ENCODE measurements around the gene MAPRE2.

MAPRE2 gene

DNA sequence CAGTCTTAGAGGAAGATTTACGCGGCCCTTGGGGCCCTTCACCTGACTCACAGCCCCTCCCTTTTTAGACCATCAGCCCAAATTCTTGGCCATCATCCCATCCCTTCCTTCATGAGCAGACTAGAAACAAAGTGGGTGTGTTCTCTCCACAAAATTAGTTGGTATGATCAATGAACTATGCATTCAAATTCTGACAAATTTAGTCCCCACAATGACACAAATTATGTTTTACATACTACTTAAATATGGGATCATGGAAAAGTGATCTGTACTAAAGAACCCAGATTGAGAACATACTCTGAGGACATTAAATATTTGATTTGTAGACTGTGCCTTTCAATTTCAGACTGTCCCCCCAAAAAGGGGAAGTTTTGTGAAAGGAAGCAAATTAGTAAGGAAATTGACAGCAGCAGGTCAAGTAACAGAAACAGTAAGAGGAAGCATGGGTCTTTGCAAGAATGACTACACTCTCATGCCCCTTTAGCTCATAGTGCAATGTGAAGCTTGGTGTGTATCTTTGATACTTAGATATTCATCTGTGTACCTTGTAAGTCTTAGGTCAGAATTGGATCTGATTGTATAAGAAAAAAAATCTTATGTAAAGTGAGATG lies 2.2 kb upstream of the MAPRE2 start:
- DNase-seq = peak; percentile 9

DNA sequence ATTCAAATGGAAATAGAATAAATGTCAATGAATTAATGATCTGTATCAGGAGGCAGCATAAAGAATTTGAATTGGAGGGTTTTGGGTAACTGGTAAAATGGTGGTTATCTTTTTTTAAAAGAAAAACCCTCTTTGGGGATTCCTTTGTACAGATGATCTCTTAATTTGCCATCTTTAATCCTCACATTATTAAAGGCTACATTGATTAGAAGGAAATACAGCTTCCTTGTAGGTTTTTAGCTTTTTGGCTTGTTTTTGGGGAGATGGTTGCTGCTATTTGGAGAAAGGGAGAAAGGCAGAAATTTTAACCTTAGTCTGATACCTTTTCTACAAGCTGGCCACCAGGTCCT lies 600 bp upstream of the MAPRE2 start:
- DNase-seq = no peak

DNA sequence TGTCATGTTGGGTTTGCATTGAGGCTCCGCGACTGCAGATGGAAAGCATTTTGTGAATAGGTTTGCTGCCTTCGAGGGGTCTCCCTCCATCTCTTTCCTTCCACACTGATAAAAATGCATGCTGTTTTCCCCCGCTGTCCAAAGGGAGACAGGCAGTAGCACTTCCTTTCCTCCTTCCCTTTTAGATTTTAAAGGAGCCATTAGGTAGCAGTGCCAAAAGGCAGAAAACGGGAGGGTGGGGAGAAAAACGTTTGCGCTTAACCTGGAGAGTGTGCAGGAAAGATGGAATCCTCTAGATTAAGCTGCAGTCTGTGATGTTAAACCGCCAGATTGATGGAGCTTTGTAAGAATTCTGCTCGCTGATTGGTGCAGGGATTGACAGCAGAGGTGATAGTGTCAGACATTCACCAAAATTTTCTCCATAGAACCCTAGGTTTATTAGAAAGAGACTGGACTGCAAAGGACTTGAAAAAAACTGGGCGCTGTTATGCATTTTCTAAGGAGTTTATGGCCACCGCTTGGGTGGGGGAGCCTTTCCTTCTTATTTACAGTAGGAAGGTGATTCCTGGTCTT lies 688 bp downstream of the MAPRE2 start:
- DNase-seq = no peak

DNA sequence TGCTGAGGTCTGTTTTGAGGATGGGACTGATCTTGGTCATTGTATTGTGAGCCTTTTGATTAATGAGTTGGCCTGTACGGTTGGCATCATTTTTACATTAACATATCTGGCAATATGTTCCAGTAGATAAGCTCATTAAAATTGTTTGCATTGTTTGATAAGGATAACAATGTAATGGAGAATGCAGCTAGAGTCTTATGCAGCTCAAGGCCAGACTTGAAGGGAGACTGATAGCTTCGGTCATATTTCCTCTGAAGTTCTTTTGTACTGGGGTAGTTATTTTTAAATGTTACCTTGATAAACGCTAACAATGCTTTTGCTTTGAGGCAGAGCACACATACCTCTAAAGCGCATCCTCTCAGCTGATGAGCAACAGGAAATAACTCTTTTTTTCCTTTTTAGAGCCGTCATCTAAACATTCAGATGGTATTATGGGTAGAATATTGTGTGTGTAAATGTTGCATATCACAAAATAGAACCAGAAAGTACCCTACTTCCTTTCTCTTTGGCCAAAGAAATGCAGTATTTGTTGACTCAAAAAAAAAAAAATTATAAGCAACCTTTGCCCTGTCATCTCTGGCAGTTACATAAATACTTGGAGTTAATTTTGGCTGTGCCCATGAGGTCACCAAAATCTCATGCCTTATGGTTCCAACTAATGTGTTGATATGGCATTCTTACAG lies 1.3 kb downstream of the MAPRE2 start:
- peak; percentile 90 for DNase-seq

DNA sequence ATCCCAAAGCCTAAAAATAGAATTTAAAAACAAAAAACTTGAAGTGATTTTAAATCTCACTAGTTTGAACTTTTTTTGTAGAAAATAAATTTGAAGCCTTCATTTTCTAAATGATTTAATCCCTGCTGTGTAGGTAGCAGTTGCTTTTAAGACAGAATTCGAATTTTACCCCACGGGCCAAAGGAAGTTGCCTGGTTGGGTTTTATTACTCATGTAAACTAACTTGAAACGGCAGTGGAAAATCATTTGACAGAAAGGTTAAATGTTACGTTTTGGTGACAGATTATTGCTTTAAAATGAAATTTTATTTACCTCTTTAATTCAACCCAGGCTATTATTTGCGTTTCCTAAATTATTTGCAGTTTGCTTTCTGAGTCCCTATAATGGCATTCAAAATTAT lies 2.0 kb downstream of the MAPRE2 start:
- DNase-seq = no peak

- DNase-seq = no peak
Measured at GRCh38 chr18:35045121-35045520, 3.9 kb downstream of the MAPRE2 start.

DNA sequence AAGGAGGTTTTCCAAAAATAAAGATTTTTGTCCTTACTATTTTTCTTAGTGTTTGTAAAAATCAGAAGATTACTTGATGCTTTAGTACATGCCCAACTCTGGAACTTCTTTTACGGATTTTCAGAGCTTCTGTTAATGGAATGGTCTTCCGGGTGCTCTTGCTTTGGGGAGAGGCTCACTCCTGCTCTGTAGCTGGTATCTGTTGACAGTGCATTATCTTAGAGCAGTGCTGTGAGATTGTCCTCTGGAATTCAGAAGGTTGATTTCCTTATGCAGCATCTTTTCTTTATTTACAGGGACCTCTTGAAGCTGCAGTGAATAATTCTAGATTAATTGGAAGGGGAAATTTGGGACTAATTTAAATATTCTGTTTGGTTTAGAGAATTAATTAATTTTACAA lies 4.6 kb downstream of the MAPRE2 start:
- DNase-seq = peak; percentile 41

DNA sequence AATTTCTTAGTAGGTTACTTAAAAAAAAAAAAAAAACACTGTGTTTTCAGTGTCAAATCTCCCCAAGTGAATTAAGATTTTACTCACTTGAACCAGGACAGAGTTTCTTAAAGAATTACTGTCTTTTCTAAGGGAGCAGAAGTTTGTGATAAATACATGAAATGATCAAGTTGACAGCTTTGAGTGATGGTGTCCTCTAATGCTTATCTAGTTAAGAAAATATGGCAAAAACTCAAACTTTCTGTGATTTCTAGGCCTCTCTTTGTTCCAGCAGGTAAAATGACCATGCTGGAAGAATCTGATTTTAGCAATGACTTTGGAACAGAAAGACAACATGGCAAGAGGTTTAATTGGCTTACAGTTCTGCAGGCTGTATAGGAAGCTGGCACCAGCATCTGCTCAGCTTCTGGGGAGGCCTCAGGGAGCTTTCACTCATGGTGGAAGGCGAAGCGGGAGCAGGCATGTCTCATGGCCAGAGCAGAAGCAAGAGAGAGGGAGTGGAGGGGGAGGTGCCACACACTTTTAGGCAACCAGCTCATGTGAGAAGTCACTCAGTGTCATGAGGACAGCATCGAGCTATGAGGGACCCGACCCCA lies 6.6 kb downstream of the MAPRE2 start:
- DNase-seq = no peak

DNA sequence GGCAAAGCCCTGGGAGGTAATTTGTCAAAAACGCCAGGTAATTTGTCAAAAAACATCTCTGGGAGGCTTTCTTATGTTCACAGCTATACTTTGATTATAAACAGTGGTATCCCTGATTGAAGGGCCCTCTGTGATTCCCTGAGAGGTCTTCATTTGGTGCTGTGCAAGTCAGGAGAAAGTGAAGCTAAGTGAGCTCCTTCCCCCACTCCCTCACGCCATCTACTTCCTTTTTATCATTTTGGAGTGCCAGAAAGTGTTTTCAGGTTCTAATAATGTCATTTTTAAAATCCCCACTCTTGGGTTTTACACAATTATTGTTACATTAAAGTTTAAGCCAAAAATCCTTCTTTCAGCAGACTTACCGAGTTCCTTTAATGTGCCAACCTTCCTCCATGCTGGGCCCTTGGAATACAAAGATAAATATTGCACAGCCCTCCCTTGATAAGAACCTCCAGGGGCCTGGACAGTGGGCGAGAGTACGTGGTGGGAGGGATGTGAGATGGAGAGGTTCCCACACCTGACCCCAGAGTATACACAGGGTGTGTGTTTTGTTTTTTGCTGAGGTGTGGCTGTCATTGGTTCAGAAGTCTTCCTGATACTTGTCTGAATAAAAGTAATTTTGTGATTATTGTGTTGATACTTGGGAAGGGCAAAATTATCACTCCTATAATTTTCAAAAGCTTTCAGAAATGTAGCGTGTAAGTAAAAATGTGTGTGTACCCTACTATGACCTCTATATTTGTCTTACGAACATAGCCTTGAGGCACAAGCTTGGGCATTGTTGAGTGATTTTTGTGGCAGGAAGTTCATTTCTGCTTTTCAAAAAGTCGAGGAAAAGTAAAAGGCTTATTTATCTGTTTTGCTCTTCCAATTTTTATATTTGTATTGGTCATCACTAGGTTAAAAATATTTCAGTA lies 8.2 kb downstream of the MAPRE2 start:
- DNase-seq = no peak

GRCh38 chr18:35050028-35050546 lies 8.9 kb downstream of the MAPRE2 start:
- no peak for DNase-seq

GRCh38 chr18:35050705-35051195 lies 9.5 kb downstream of the MAPRE2 start:
- DNase-seq = no peak

DNA sequence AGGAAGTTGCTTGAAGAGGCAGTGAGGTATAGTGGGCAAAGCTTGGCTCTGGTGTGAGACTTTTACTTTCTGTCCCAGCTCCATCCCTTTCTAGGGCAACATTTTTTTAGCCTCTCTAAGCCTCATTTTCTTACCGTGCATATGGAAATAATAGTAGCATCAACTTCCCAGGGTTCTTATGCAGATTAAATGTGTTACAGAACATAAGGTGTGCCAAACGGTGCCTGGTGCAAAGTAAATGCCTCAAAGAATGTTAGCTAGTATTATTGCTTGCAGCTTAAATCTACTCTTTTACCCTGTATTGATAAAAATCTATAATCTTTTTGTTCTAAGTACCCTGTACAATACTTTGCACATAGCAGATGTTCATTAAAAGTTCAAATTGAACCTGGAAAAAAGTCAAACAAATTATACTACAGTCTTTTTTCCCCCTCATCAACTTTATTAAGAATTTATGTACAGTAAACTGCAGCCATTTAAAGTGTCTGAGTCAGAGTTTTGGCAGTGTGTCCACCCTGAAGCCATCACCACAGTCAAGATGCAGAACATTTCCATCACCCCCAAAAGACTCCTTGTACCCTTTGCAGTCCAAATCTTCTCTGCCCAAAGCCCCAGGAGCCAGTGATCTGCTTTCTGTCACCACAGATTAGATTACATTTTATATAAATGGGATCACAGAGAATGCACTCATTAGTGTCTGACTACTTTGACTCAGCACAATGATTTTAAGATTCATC lies 10.6 kb downstream of the MAPRE2 start:
- DNase-seq = peak; percentile 44

- DNase-seq = no peak
Measured at GRCh38 chr18:35054401-35054800, 13.2 kb downstream of the MAPRE2 start.

DNA sequence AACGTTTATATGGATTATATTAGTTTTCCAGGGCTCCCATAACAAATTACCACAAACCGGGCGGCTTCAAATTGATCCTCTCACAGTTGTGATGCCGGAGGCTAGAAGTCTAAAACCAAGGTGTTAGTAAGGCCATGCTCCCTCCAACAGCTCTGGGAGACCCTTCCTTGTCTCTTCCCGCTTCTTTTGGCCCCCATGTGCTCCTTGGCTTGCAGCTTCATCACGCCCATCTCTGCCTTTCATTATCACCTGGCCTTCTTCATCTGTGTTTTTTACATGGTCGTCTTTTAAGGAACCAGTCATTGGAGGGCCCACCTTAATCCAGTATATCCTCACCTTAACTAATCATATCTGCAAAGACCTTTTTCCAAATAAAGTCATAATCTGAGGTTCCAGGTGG lies 13.9 kb downstream of the MAPRE2 start:
- no peak for DNase-seq

DNA sequence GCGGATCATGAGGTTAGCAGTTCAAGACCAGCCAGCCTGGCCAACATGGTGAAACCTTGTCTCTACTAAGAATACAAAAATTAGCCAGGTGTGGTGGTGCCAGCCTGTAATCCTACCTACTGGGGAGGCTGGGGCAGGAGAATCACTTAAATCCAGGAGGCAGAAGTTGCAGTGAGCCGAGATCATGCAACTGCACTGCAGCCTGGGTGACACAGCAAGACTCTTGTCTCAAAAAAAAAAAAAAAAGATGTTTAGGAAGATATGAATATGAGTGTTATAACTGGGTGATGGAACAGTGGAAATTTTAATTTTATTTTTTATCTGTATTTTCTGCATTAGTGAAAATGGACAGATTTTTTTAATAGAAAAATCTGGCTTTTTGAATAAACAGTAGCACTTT lies 14.5 kb downstream of the MAPRE2 start:
- no peak for DNase-seq

DNA sequence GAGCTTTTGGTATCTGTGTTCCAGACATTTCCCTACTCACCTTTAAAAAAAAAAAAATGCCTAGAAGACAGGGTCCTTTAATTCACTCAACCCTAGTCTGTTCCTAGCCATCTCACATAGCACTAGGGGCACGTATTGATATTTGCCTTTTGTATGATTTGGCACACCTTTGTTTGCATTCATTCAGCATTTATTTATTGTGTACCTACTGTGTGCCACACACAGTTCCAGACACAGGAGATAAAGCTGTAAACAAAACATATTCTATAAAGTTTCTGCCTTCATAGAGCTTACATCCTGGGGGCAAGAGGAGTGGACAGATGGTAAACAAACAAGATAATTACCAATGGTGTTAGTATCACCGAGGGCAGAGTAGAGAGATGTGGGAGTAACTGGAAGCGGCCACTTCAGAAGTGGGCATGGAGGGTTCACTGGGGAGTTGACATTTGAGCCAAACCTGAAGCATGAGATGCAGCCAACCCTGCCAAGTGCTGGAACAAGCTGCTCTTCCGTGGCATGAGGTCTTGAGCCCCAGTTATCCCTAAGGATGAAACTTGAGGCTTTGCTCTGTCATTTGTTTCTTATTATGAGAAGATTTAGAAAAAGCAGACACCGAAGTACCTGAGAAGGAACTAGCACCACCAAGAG lies 18.2 kb downstream of the MAPRE2 start:
- no peak for DNase-seq

DNA sequence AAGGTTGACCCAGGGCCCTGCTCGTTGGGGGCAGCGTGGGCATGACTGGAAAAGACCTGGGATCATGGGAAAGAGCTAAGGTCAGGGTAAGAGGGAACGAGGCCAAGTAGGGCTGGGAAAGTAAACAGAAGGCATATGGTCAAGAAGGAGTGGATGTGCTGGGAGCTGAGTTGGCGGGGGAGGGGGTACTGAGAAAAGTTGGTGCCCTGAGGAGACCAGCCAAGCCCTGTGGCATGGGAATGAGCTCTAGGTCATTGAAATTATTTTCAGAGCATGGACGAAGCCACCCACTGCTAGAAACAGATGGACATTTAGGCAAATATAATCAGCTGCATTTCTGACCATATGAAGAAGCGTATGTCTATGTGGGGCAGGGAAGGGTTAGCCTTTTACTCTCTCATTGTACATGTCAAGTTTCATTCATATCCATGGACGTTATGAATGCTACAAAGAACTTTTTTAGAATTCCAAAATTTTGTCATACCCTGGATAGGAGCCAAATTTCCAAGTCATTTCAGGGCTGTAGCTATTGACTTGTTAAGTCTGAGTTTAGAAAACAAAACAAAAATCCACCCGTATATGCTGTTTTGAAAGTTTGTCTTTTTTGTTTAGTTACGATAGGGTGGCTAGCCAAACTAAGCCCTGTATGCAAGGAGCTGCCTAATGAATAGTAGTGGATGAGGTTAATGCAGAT lies 19.1 kb downstream of the MAPRE2 start:
- DNase-seq = no peak

- no peak for DNase-seq
Measured at GRCh38 chr18:35061336-35061735, 20.1 kb downstream of the MAPRE2 start.

DNA sequence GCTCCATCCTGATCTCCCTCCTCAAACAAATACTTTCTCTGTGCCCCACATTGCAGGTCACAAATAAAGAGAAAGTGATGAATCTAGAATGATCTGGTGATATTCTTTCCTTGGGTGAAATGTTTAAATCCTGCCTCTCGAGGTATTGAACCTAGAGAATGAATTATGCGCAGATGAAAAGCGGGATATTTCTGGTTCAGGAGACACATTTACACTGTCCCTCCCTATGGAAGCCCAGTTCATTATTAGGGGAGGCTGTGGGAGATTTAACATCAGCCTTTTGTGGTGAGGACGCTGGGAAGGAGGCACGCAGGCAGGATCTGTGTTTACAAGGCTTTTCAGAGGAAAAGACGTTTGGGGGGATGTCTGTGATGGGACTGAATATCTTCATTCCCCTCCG lies 20.6 kb downstream of the MAPRE2 start:
- no peak for DNase-seq

- DNase-seq = no peak
Measured at GRCh38 chr18:35062408-35062807, 21.2 kb downstream of the MAPRE2 start.
